ENCODE results near the gene FBXO34.
A peak's percentile ranks its signal among the peaks of the same experiment; 100 is the strongest.
"Not testable (repeated sequence)": the region's sequence is repeated elsewhere in the genome, so short reads cannot be mapped to it uniquely, and the experiment has no call there.

Gene FBXO34

GRCh38 chr14:55336691-55337090 is 65.5 kb downstream of the FBXO34 start:
- Histone ChIP-seq H3K9ac (no peak overlapping the region), H3K4me1 (peaks cover 0 to 33% (median 9%) of the 10 kb centered on the region in 10 experiments; a peak in 9 of 20 replicates), H3K36me3 (peaks cover 0 to 15% (median 3%) of the 10 kb centered on the region in 11 experiments; a peak in 6 of 22 replicates), H3K9me3 (replicated peaks in 1 of 11) (no peaks in the 10 kb centered on the region), H4K20me1 (peaks cover 18 to 97% (median 69%) of the 10 kb centered on the region in 11 experiments; a peak in 19 of 22 replicates), H3K4me2 (no peak overlapping the region), H3K27ac (no peak overlapping the region), H3K27me3 (no peaks in the 10 kb centered on the region), H3K4me3 (no peak overlapping the region)
- TF ChIP-seq Cebpa-rat (IDR thresholded peaks at IDR 0.05), result no peak

GRCh38 chr14:55339770-55340169 is 68.5 kb downstream of the FBXO34 start:
- Histone ChIP-seq H3K4me1 (peaks cover 0 to 45% (median 0%) of the 10 kb centered on the region in 10 experiments; a peak in 7 of 20 replicates), H3K27ac (no peak overlapping the region), H4K20me1 (peaks cover 10 to 99% (median 66%) of the 10 kb centered on the region in 11 experiments; a peak in 18 of 22 replicates), H3K9ac (no peak overlapping the region), H3K4me3 (no peak overlapping the region), H3K9me3 (replicated peaks in 1 of 11) (no peaks in the 10 kb centered on the region), H3K4me2 (no peak overlapping the region), H3K36me3 (peaks cover 0 to 8% (median under 1%) of the 10 kb centered on the region in 11 experiments; a peak in 6 of 22 replicates), H3K27me3 (no peaks in the 10 kb centered on the region)
- no peak for TF ChIP-seq Cebpa-rat (IDR thresholded peaks at IDR 0.05)

- Histone ChIP-seq H3K27ac (no peak overlapping the region), H3K9me3 (replicated peaks in 1 of 11) (no peaks in the 10 kb centered on the region), H3K4me1 (peaks cover 0 to 45% (median 0%) of the 10 kb centered on the region in 10 experiments; a peak in 7 of 20 replicates), H3K27me3 (no peaks in the 10 kb centered on the region), H3K9ac (no peak overlapping the region), H3K36me3 (peaks cover 0 to 12% (median 0%) of the 10 kb centered on the region in 11 experiments; a peak in 5 of 22 replicates), H3K4me3 (no peak overlapping the region), H4K20me1 (peaks cover 5 to 99% (median 66%) of the 10 kb centered on the region in 11 experiments; a peak in 18 of 22 replicates), H3K4me2 (0 out of 22 replicates have a peak overlapping the region, but pooled peaks of 1 of the 11 experiments have one; percentile 13)
- TF ChIP-seq Cebpa-rat (IDR thresholded peaks at IDR 0.05), result no peak
These were observed 69.3 kb downstream of the FBXO34 start for GRCh38 chr14:55340482-55340881.

DNA sequence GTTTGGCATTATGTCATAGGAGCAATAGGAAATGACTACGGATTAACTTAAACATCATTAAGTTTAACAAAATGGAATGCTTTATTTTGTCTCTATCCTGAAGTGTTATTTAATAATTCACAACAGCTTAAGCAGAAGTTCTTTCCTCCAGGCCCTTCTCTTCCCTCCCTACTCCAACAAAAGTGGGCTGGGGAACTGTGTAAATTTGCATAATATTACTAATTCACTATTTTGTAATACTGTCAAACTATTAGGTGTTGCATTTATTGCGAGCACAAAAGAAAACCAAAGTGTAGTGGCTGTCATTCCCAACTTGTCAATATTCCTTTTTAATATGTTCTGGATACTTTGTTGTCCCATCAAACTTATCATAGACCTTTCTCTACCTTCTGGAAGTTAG is 70.6 kb downstream of the FBXO34 start:
- H3K27me3 ChIP-seq, result no peaks in the 10 kb centered on the region
- H3K4me3 ChIP-seq, result no peak overlapping the region
- no peak for TF ChIP-seq Cebpa-rat (IDR thresholded peaks at IDR 0.05)
- H3K27ac ChIP-seq, result no peak overlapping the region
- no peaks in the 10 kb centered on the region for H3K9me3 ChIP-seq (replicated peaks in 1 of 11)
- peaks cover 0 to 12% (median 0%) of the 10 kb centered on the region in 11 experiments; a peak in 5 of 22 replicates for H3K36me3 ChIP-seq
- peaks cover 0 to 38% (median 0%) of the 10 kb centered on the region in 10 experiments; a peak in 7 of 20 replicates for H3K4me1 ChIP-seq
- no peak overlapping the region; a peak in 1 of 22 replicates for H3K4me2 ChIP-seq
- no peak overlapping the region for H3K9ac ChIP-seq
- peaks cover 14 to 99% (median 66%) of the 10 kb centered on the region in 11 experiments; a peak in 19 of 22 replicates for H4K20me1 ChIP-seq

- not testable (repeated sequence) for H3K9me3 ChIP-seq (replicated peaks in 1 of 11); H3K36me3 ChIP-seq; H3K27me3 ChIP-seq; H3K4me2 ChIP-seq; H3K9ac ChIP-seq; H3K27ac ChIP-seq; H3K4me3 ChIP-seq
- peaks cover 7 to 47% (median 15%) of the 10 kb centered on the region in 10 experiments for H3K4me1 ChIP-seq
- peaks cover 28 to 100% (median 90%) of the 10 kb centered on the region in 11 experiments; a peak in 19 of 22 replicates for H4K20me1 ChIP-seq
These were observed 73.5 kb downstream of the FBXO34 start for GRCh38 chr14:55344582-55345163.

- no peaks in the 10 kb centered on the region for H3K27me3 ChIP-seq
- H3K36me3 ChIP-seq, result peaks cover 19 to 25% (median 20%) of the 10 kb centered on the region in 11 experiments
- H3K27ac ChIP-seq, result no peak overlapping the region
- H4K20me1 ChIP-seq, result peaks cover 40 to 100% (median 79%) of the 10 kb centered on the region in 11 experiments; a peak in 19 of 22 replicates
- H3K9me3 ChIP-seq (replicated peaks in 1 of 11), result no peaks in the 10 kb centered on the region
- no peak overlapping the region for H3K9ac ChIP-seq
- no peak overlapping the region for H3K4me2 ChIP-seq
- no peak overlapping the region for H3K4me3 ChIP-seq
- no peak for TF ChIP-seq Cebpa-rat (IDR thresholded peaks at IDR 0.05)
- H3K4me1 ChIP-seq, result peaks cover 7 to 29% (median 16%) of the 10 kb centered on the region in 10 experiments
These were observed 75.8 kb downstream of the FBXO34 start for GRCh38 chr14:55347040-55347439.

DNA sequence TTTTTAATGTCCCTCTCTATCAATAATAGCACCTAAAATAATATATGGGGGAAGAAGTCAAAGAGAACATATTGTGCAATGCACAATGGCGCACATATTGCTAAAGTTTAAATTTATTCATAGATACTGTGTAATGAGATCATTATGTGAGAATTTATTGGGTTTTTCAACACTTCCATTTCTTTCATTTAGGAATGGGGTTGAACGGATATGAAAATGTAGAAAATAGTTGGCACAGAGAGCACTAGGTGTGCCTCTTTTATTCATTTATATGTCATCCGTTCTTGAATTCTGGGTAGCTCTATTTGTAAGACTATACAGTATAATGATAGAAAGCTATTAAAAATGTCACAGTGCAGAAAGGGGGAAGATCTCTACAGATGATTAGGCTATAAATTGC is 76.5 kb downstream of the FBXO34 start:
- Histone ChIP-seq H3K36me3 (peaks cover 26 to 32% (median 27%) of the 10 kb centered on the region in 11 experiments), H3K9me3 (replicated peaks in 1 of 11) (no peaks in the 10 kb centered on the region), H3K27ac (no peak overlapping the region), H3K4me3 (no peak overlapping the region), H3K4me2 (no peak overlapping the region), H3K4me1 (peaks cover 7 to 22% (median 16%) of the 10 kb centered on the region in 10 experiments), H3K27me3 (no peaks in the 10 kb centered on the region), H4K20me1 (peaks cover 42 to 100% (median 78%) of the 10 kb centered on the region in 11 experiments; a peak in 19 of 22 replicates), H3K9ac (no peak overlapping the region)
- no peak for TF ChIP-seq Cebpa-rat (IDR thresholded peaks at IDR 0.05)

- no peaks in the 10 kb centered on the region for H3K27me3 ChIP-seq
- peaks cover 44 to 96% (median 69%) of the 10 kb centered on the region in 11 experiments; a peak in 19 of 22 replicates for H4K20me1 ChIP-seq
- no peak overlapping the region for H3K4me3 ChIP-seq
- H3K36me3 ChIP-seq, result peaks cover 30 to 40% (median 33%) of the 10 kb centered on the region in 11 experiments
- no peaks in the 10 kb centered on the region for H3K9me3 ChIP-seq (replicated peaks in 1 of 11)
- H3K9ac ChIP-seq, result no peak overlapping the region
- H3K4me1 ChIP-seq, result peaks cover 7 to 19% (median 16%) of the 10 kb centered on the region in 10 experiments
- TF ChIP-seq Cebpa-rat (IDR thresholded peaks at IDR 0.05), result no peak
- no peak overlapping the region for H3K27ac ChIP-seq
- peak overlapping the region in 7 of 11 experiments; percentile 3 to 65 (median 43); a peak in 9 of 22 replicates for H3K4me2 ChIP-seq
These were observed 77.7 kb downstream of the FBXO34 start for GRCh38 chr14:55348766-55349453.

- TF ChIP-seq Cebpa-rat (IDR thresholded peaks at IDR 0.05), result no peak
- Histone ChIP-seq H3K4me3 (no peak overlapping the region), H3K27me3 (no peaks in the 10 kb centered on the region), H3K9ac (no peak overlapping the region), H3K4me2 (peak overlapping the region; percentile 22 to 65 (median 43); a peak in 16 of 22 replicates), H3K4me1 (peaks cover 7 to 19% (median 16%) of the 10 kb centered on the region in 10 experiments), H3K36me3 (peaks cover 30 to 44% (median 39%) of the 10 kb centered on the region in 11 experiments), H3K27ac (no peak overlapping the region), H4K20me1 (peaks cover 49 to 96% (median 69%) of the 10 kb centered on the region in 11 experiments; a peak in 19 of 22 replicates), H3K9me3 (replicated peaks in 1 of 11) (no peaks in the 10 kb centered on the region)
These were observed 78.3 kb downstream of the FBXO34 start for GRCh38 chr14:55349565-55349964.
